Measurements from ENCODE around the gene ARFRP1.

DNA sequence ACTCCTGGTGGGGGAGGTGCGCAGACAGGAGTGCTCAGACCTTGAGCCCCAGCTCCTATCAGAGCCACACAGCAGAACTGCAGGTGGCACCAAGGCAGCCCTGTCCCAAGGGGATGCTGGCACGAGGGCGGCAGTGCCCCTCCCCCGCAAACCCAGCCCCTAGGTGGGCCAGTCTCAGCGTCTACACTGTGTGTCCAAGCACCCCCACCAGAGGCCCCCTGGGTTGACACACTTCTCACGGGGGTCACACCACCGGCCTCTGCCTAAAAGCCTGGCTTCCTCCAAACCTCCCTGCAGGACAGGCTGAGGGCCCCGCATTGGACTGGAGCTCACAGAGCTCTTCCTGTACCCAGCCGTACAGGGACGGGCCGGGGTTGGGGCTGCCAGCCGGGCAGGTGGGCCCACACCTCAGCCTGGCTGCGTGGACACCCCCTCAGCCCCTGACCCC, 39.9 kb upstream of the ARFRP1 start:
- TF ChIP-seq, protein P1, sequence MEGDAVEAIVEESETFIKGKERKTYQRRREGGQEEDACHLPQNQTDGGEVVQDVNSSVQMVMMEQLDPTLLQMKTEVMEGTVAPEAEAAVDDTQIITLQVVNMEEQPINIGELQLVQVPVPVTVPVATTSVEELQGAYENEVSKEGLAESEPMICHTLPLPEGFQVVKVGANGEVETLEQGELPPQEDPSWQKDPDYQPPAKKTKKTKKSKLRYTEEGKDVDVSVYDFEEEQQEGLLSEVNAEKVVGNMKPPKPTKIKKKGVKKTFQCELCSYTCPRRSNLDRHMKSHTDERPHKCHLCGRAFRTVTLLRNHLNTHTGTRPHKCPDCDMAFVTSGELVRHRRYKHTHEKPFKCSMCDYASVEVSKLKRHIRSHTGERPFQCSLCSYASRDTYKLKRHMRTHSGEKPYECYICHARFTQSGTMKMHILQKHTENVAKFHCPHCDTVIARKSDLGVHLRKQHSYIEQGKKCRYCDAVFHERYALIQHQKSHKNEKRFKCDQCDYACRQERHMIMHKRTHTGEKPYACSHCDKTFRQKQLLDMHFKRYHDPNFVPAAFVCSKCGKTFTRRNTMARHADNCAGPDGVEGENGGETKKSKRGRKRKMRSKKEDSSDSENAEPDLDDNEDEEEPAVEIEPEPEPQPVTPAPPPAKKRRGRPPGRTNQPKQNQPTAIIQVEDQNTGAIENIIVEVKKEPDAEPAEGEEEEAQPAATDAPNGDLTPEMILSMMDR (IDR thresholded peaks at IDR 0.05), result no peak
- TF ChIP-seq ZFX (IDR thresholded peaks at IDR 0.05; ENCODE audit: borderline replicate concordance), result no peak
